Measurements from ENCODE around the gene SVOP. TPM values are rescaled to one million over a fixed set of nuclear protein-coding genes. Genes with fewer than 3 reads are reported as not detected.

Gene SVOP
- total RNA-seq, 2 donors from 2014 or later, result 0.52 TPM; not detected in 1

- 93 to 100% methylated on average over 1 of the region's 1 CpG for WGBS, 2 donors
- no peak for TF ChIP-seq CTCF (IDR thresholded peaks at IDR 0.05)
- no peak for TF ChIP-seq POLR2A (IDR thresholded peaks at IDR 0.05)
- Histone ChIP-seq H3K9me3 (no peaks in the 10 kb centered on the region), H3K4me1 (peaks cover 8% of the 10 kb centered on the region), H3K27ac (no peak overlapping the region), H3K4me3 (no peak overlapping the region), H3K27me3 (no peaks in the 10 kb centered on the region), H3K36me3 (replicated peaks in 1 of 2; ENCODE audit: insufficient read depth in 1 of 2, low read depth in 2 of 2) (no peaks in the 10 kb centered on the region)
- DNase-seq, result no peak
- ATAC-seq, result no peak
- intact Hi-C loops (cut with DNase I), result loop anchor here (10.0 kb wide), 1 partner anchor 135 kb away; no protein-coding TSS in a partner anchor
Observed at GRCh38 chr12:108949976-108950375, 70.9 kb downstream of the SVOP start.

GRCh38 chr12:108948367-108948766, 72.5 kb downstream of the SVOP start:
- Histone ChIP-seq H3K36me3 (replicated peaks in 1 of 2; ENCODE audit: insufficient read depth in 1 of 2, low read depth in 2 of 2) (no peaks in the 10 kb centered on the region), H3K27ac (no peak overlapping the region), H3K4me1 (peaks cover 8% of the 10 kb centered on the region), H3K9me3 (no peaks in the 10 kb centered on the region), H3K27me3 (no peaks in the 10 kb centered on the region), H3K4me3 (no peak overlapping the region)
- intact Hi-C loops (cut with DNase I), result no loop called here
- no peak for DNase-seq
- ATAC-seq, result no peak
- TF ChIP-seq CTCF (IDR thresholded peaks at IDR 0.05) (no peak), POLR2A (IDR thresholded peaks at IDR 0.05) (no peak)

GRCh38 chr12:108947097-108947496, 73.8 kb downstream of the SVOP start:
- H3K36me3 ChIP-seq (replicated peaks in 1 of 2; ENCODE audit: insufficient read depth in 1 of 2, low read depth in 2 of 2), result no peaks in the 10 kb centered on the region
- intact Hi-C loops (cut with DNase I), result no loop called here
- no peak for ATAC-seq
- H3K27ac ChIP-seq, result no peak overlapping the region
- H3K4me1 ChIP-seq, result peaks cover 8% of the 10 kb centered on the region
- no peaks in the 10 kb centered on the region for H3K27me3 ChIP-seq
- TF ChIP-seq CTCF (IDR thresholded peaks at IDR 0.05) (no peak), POLR2A (IDR thresholded peaks at IDR 0.05) (no peak)
- 30 to 56% methylated on average over 1 of the region's 1 CpG for WGBS, 2 donors
- no peak for DNase-seq
- no peaks in the 10 kb centered on the region for H3K9me3 ChIP-seq
- no peak overlapping the region for H3K4me3 ChIP-seq

- no peak overlapping the region for H3K4me3 ChIP-seq
- H3K4me1 ChIP-seq, result no peaks in the 10 kb centered on the region
- TF ChIP-seq POLR2A (IDR thresholded peaks at IDR 0.05), result no peak
- TF ChIP-seq CTCF (IDR thresholded peaks at IDR 0.05), result no peak
- ATAC-seq (no peak), DNase-seq (no peak)
- no peak overlapping the region for H3K27ac ChIP-seq
- no peaks in the 10 kb centered on the region for H3K27me3 ChIP-seq
- intact Hi-C loops (cut with DNase I), result no loop called here
- WGBS, 2 donors, result 31 to 44% methylated on average over 1 of the region's 1 CpG
- H3K36me3 ChIP-seq (replicated peaks in 1 of 2; ENCODE audit: insufficient read depth in 1 of 2, low read depth in 2 of 2), result no peaks in the 10 kb centered on the region
- H3K9me3 ChIP-seq, result no peaks in the 10 kb centered on the region
Observed at GRCh38 chr12:108940138-108940537, 80.7 kb downstream of the SVOP start.

GRCh38 chr12:108939594-108939993, 81.3 kb downstream of the SVOP start:
- H3K4me3 ChIP-seq, result no peak overlapping the region
- WGBS, 2 donors, result 50 to 60% methylated on average over 1 of the region's 1 CpG
- no peaks in the 10 kb centered on the region for H3K4me1 ChIP-seq
- no peak overlapping the region for H3K27ac ChIP-seq
- ATAC-seq (no peak), DNase-seq (peak in 1 of 4 donors; percentile 17)
- H3K36me3 ChIP-seq (replicated peaks in 1 of 2; ENCODE audit: insufficient read depth in 1 of 2, low read depth in 2 of 2), result no peaks in the 10 kb centered on the region
- no peaks in the 10 kb centered on the region for H3K9me3 ChIP-seq
- H3K27me3 ChIP-seq, result no peaks in the 10 kb centered on the region
- TF ChIP-seq CTCF (IDR thresholded peaks at IDR 0.05) (no peak), POLR2A (IDR thresholded peaks at IDR 0.05) (no peak)
- intact Hi-C loops (cut with DNase I), result no loop called here

Data from body of pancreas (tissue), 4 donors.